Small intestine (tissue), 7 donors: ENCODE data around the gene SELENOP. TPM values are rescaled to one million over a fixed set of nuclear protein-coding genes. Genes with fewer than 3 reads are reported as not detected.

Experiments used
- DNase-seq, 2 donors: peaks; one replicate each; pipeline versions ENCODE4 v3.0.0 to v3.0.0-alpha.2; 2013
- FAIRE-seq: peaks from 2 replicates; lab custom pipeline; 2012; peaks lifted over from hg19 to GRCh38; lab: Jason Lieb, UNC
- H3K27ac ChIP-seq, 3 donors: one replicate each; pipeline ENCODE4 v1.5.1; 2013; ENCODE audit warnings: low read length in 2 of 3, mild to moderate bottlenecking in 2 of 3, control low read depth in 1 of 3, inconsistent platforms in 1 of 3, low read depth in 1 of 3, moderate library complexity in 1 of 3
- H3K27me3 ChIP-seq, 3 donors: one replicate each; pipeline ENCODE4 v1.6.1; 2013; ENCODE audit warnings: low read length in 3 of 3, inconsistent platforms in 1 of 3; ENCODE audit not compliant: control insufficient read depth in 3 of 3, insufficient read depth in 3 of 3
- H3K36me3 ChIP-seq, 3 donors: one replicate each; pipeline ENCODE4 v1.6.1; 2013; ENCODE audit warnings: low read length in 3 of 3, inconsistent platforms in 1 of 3, low read depth in 1 of 3, mild to moderate bottlenecking in 1 of 3, moderate library complexity in 1 of 3; ENCODE audit not compliant: control insufficient read depth in 3 of 3, insufficient read depth in 2 of 3
- H3K4me1 ChIP-seq, 3 donors: one replicate each; pipeline ENCODE4 v1.6.1; 2013; ENCODE audit warnings: low read length in 2 of 3, inconsistent platforms in 1 of 3, low read depth in 1 of 3, mild to moderate bottlenecking in 1 of 3, moderate library complexity in 1 of 3; ENCODE audit not compliant: control insufficient read depth in 3 of 3, insufficient read depth in 2 of 3
- H3K4me3 ChIP-seq, 3 donors: one replicate each; pipeline ENCODE4 v1.5.1; 2013; ENCODE audit warnings: low read length in 3 of 3, control low read depth in 1 of 3, inconsistent platforms in 1 of 3, low read depth in 1 of 3, mild to moderate bottlenecking in 1 of 3, moderate library complexity in 1 of 3
- H3K9me3 ChIP-seq, 2 donors: one replicate each; pipeline ENCODE4 v1.6.1; 2013; ENCODE audit warnings: low read depth in 1 of 2, low read length in 1 of 2; ENCODE audit not compliant: control insufficient read depth in 2 of 2, insufficient read depth in 1 of 2
- WGBS, 3 donors: extraction: QIAGEN DNeasy Blood & Tissue Kit; methylation state at CpG; one replicate each; pipeline ENCODE4 v1.1.7; 2013; 5-methylcytosine and 5-hydroxymethylcytosine counted together
- polyA plus RNA-seq, 4 donors: library from polyadenylated mRNA; stranded (reverse) in 3 of 4; unstranded in 1 of 4; fragments of 200-250 nt in 3 of 4; fragments of 120-200 nt in 1 of 4; gene quantifications; one replicate each; pipeline versions ENCODE4 v1.2.1 to v1.2.3, GENCODE V29; 2013
- donor health status: healthy with polysubstance abuse.
- donor health status: control.
- donor health status: control.
- donor health status: Bipolar disorder and iron deficiency.
- donor health status: healthy.

The SELENOP gene
- polyA plus RNA-seq, 4 donors, result 204 to 4,199 (median 720) TPM

DNA sequence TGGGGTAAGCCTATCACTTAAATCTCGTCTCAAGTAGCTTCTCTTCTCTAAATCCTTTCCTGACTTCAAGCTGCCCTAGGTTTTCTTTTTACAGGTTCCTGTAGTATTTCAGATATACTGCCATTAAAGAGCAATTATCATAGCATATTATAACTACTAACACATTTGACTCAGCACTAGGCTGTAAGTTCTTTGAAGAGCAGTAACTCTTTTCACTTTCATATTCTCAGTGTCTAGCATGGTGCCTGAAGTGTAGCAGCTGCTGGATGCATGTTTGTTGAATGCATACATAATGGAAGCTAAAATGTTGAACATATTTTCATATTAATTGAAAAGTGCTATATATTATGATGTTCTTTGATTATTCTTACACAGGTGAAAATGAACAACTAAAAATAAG lies 32.6 kb downstream of the SELENOP start:
- Histone ChIP-seq H3K4me3 (no peak overlapping the region), H3K27ac (no peak overlapping the region), H3K27me3 (no peaks in the 10 kb centered on the region), H3K36me3 (no peaks in the 10 kb centered on the region), H3K4me1 (no peaks in the 10 kb centered on the region), H3K9me3 (no peaks in the 10 kb centered on the region)
- WGBS, 3 donors, result 71 to 81% (median 75%) methylated on average over 1 of the region's 1 CpG
- DNase-seq, result no peak
- no peak for FAIRE-seq

DNA sequence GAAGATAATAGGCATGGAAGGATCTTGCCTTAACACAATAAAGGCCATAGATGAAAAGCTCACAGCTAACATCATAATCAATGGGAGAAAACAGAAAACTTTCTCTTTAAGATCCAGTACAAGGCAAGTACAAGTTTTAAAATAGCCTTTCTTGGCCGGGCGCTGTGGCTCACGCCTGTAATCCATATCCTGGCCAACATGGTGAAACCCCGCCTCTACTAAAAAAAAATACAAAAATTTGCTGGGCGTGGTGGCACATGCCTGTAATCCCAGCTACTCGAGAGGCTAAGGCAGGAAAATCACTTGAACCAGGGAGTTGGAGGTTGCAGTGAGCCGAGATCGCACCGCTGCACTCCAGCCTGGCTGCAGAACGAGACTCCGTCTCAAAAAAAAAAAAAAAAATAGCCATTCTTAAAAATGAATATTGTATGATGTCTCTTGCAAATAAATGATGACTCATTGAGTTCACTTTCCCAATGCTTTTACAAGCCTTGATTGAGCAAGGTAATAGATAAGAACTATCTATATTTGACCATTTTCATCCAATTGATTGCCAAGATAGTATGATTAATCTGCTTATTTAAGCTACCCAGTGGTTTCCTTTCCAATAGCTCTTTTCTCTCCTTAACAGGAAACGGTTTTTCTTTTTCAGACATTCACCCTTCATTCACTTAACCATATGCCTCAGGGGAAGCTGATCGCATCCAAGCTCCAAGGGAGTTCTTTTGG lies 39.3 kb downstream of the SELENOP start:
- no peaks in the 10 kb centered on the region for H3K9me3 ChIP-seq
- FAIRE-seq, result no peak
- 53 to 67% (median 67%) methylated on average over 13 of the region's 13 CpGs for WGBS, 3 donors
- H3K4me1 ChIP-seq, result no peaks in the 10 kb centered on the region
- no peak overlapping the region for H3K4me3 ChIP-seq
- no peaks in the 10 kb centered on the region for H3K27me3 ChIP-seq
- DNase-seq, result no peak
- H3K36me3 ChIP-seq, result no peaks in the 10 kb centered on the region
- H3K27ac ChIP-seq, result no peak overlapping the region

- no peak overlapping the region for H3K4me3 ChIP-seq
- DNase-seq (no peak), FAIRE-seq (peak; percentile 19)
- H3K4me1 ChIP-seq, result no peaks in the 10 kb centered on the region
- H3K27me3 ChIP-seq, result no peaks in the 10 kb centered on the region
- H3K9me3 ChIP-seq, result no peaks in the 10 kb centered on the region
- H3K36me3 ChIP-seq, result no peaks in the 10 kb centered on the region
- no peak overlapping the region for H3K27ac ChIP-seq
Observed at GRCh38 chr5:42770003-42770402, 41.7 kb downstream of the SELENOP start.

DNA sequence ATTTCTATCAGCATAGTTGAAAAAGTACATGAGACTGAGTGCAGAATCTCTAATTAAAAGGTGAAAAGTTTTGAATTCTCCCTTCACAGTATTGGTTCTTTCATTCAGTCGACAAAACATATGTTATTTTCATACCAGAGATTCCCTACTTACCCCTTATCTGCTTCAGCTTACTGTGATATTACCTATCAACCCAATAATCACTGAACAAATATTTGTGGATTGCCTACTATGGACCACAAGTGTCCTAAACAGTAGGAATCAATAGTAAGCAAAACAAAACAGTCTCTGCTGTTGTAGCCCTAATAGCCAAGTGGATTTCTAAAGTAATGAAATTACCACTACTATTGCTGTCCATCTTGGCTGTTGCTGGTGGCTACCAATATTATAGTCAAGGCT lies 43.6 kb downstream of the SELENOP start:
- no peaks in the 10 kb centered on the region for H3K36me3 ChIP-seq
- H3K27me3 ChIP-seq, result no peaks in the 10 kb centered on the region
- H3K9me3 ChIP-seq, result no peaks in the 10 kb centered on the region
- WGBS, 3 donors, result 11 to 38% (median 11%) methylated on average over 1 of the region's 1 CpG
- no peak overlapping the region for H3K4me3 ChIP-seq
- FAIRE-seq (no peak), DNase-seq (no peak)
- no peak overlapping the region for H3K27ac ChIP-seq
- H3K4me1 ChIP-seq, result no peaks in the 10 kb centered on the region

- Histone ChIP-seq H3K4me1 (no peaks in the 10 kb centered on the region), H3K27ac (no peak overlapping the region), H3K36me3 (no peaks in the 10 kb centered on the region), H3K9me3 (no peaks in the 10 kb centered on the region), H3K27me3 (no peaks in the 10 kb centered on the region), H3K4me3 (no peak overlapping the region)
- DNase-seq, result peak; percentile 7 to 38
- no peak for FAIRE-seq
- WGBS, 3 donors, result 23 to 37% (median 29%) methylated on average over 3 of the region's 3 CpGs
Observed at GRCh38 chr5:42767491-42768105, 44.1 kb downstream of the SELENOP start.

GRCh38 chr5:42761791-42762190 lies 49.9 kb downstream of the SELENOP start:
- Histone ChIP-seq H3K4me1 (no peaks in the 10 kb centered on the region), H3K9me3 (no peaks in the 10 kb centered on the region), H3K27me3 (peaks cover 0 to 7% (median 0%) of the 10 kb centered on the region in 3 donors), H3K27ac (no peak overlapping the region), H3K36me3 (no peaks in the 10 kb centered on the region), H3K4me3 (no peak overlapping the region)
- DNase-seq, result no peak
- FAIRE-seq, result no peak
- 94 to 100% (median 97%) methylated on average over 1 of the region's 1 CpG for WGBS, 3 donors

DNA sequence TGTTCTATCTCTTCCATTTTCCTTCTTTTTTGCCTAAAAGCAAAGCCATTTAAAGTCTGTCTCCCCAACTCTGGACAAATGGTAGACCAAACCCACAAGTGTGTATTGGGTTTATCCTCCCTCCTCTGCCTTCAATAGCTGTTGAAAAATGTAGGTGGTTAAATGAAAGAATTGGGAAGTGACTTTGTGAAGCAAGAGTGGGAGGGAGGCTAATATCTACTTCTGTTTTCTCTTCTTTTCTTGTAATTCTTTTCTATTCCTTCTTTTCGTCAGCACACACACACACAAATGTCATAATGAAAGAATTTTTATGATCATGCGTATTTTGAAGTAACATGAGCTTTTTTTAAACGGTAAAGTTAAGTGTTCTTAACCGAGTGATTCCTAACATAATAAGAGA lies 51.3 kb downstream of the SELENOP start:
- Histone ChIP-seq H3K4me3 (no peak overlapping the region), H3K27me3 (peaks cover 0 to 11% (median 2%) of the 10 kb centered on the region in 3 donors), H3K27ac (no peak overlapping the region), H3K36me3 (no peaks in the 10 kb centered on the region), H3K9me3 (no peaks in the 10 kb centered on the region), H3K4me1 (no peaks in the 10 kb centered on the region)
- FAIRE-seq (no peak), DNase-seq (no peak)
- 87 to 92% (median 88%) methylated on average over 4 of the region's 4 CpGs for WGBS, 3 donors

- no peak overlapping the region for H3K4me3 ChIP-seq
- H3K27ac ChIP-seq, result no peak overlapping the region
- FAIRE-seq, result no peak
- no peaks in the 10 kb centered on the region for H3K36me3 ChIP-seq
- WGBS, 3 donors, result 71 to 72% (median 72%) methylated on average over 2 of the region's 2 CpGs
- no peaks in the 10 kb centered on the region for H3K4me1 ChIP-seq
- H3K9me3 ChIP-seq, result no peaks in the 10 kb centered on the region
- DNase-seq, result no peak
- peaks cover 0 to 11% (median 2%) of the 10 kb centered on the region in 3 donors for H3K27me3 ChIP-seq
Observed at GRCh38 chr5:42759456-42759855, 52.2 kb downstream of the SELENOP start.
